NCI-H510A treated with DMSO at 0.1 percent for 48 hours (cell line): ENCODE data around the gene TCF20.
A peak's percentile ranks its signal among the peaks of the same experiment; 100 is the strongest.

ENCODE experiments used
- DNase-seq: peaks from one replicate; lab custom pipeline; 2025; lab: John Stamatoyannopoulos, UW

TCF20 gene

DNA sequence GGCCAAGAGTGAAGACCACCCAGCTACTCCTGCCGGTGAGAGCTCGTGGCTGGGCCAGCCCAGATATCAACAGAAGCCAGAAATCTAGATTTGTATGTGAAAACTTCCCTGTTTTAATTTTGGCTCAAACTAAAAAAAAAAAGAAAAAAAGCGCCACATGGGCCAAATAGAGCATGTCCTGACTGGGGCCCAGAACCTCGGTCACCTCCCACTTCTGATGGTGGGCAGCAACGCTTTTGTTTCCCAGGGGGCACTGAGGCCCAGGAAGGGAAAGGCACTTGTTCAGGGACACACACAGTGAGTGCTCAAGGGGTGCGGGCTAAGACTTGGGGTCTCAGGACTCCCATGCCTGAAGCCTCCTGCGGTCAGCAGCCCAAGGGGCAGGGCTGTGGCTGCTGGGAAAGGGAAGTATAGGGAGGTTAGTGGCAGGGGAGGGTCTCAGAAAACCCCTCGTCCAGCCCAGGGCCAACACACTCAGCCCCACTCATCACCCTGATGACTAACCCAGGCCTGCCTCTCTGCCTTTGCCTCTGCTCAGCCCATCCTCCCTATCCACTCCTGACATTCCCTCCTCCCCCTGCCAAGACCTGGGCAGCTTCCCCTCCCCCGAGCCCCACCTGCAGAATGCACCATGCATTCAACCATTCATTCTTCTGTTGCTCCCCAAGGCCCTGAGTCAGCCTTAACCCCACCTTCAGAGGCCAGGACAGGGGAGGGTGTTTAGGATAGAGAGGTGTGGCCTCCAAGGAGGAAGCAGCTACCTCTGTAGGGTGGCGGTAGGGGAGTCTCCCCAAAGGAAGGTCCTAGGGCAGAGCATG lies 30.0 kb upstream of the TCF20 start:
- DNase-seq, result no peak

GRCh38 chr22:42299586-42300258 lies 29.3 kb upstream of the TCF20 start:
- no peak for DNase-seq

DNA sequence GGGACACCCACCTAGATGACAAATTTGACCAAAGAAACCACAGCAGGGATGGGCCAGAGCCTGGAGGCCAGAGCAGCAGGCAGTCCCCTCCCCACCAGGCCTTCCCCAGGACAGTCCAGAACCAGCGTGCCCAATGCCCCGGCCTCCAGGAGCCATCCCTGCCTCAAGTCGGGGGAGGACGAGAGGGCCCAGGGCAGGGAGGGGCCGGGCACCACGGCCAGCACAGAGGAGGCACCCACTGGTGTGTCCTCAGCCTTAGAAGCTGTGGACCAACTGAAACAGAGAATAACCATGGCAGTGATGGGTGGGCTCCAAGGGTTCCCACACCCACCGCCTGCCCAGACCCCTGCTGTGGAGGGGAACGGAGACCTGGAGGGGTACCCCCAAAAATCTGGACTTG lies 28.3 kb upstream of the TCF20 start:
- no peak for DNase-seq

GRCh38 chr22:42297778-42298177 lies 27.3 kb upstream of the TCF20 start:
- DNase-seq, result no peak

DNA sequence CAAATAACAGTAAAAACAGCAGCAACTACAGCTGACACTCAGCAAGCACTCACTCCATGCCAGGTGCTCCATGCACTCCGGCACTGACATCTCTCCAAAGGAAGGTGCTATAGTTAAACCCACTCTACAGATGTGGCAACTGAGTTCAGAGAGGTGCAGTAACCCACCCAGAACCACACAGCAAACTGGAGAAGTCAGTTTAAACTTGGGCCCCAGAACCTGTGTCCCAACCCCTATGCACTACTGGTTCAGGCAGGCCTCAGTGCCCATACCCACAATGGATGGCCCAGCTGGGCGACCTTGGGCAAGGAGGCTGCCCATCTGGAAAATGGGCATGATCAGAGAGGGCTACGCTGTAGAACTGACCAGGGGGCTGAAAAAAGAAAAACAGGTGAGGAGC lies 26.4 kb upstream of the TCF20 start:
- DNase-seq, result no peak

GRCh38 chr22:42296381-42296853 lies 26.0 kb upstream of the TCF20 start:
- no peak for DNase-seq

GRCh38 chr22:42294034-42294985 lies 23.9 kb upstream of the TCF20 start:
- no peak for DNase-seq

GRCh38 chr22:42292732-42293520 lies 22.5 kb upstream of the TCF20 start:
- no peak for DNase-seq

DNA sequence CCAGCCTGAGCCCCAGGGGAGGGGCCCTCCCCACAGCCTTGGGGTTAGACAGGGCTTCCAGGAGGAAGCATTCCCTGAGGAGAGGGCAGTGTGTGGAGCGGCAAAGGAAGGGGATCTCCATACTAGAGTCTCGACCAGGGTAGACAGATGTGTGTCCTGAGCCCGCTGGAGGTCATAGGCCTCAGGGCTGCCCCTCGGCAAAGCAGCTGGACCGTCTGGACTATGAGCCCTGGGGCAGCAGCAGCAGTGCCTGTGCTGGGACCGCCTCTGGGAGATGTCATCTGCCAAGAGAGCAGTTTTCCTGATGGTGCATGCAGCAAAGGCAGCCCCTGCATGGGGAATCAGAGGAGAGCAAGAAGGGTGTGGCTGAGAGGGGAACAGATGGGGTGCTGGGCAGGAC lies 20.8 kb upstream of the TCF20 start:
- DNase-seq, result no peak

DNA sequence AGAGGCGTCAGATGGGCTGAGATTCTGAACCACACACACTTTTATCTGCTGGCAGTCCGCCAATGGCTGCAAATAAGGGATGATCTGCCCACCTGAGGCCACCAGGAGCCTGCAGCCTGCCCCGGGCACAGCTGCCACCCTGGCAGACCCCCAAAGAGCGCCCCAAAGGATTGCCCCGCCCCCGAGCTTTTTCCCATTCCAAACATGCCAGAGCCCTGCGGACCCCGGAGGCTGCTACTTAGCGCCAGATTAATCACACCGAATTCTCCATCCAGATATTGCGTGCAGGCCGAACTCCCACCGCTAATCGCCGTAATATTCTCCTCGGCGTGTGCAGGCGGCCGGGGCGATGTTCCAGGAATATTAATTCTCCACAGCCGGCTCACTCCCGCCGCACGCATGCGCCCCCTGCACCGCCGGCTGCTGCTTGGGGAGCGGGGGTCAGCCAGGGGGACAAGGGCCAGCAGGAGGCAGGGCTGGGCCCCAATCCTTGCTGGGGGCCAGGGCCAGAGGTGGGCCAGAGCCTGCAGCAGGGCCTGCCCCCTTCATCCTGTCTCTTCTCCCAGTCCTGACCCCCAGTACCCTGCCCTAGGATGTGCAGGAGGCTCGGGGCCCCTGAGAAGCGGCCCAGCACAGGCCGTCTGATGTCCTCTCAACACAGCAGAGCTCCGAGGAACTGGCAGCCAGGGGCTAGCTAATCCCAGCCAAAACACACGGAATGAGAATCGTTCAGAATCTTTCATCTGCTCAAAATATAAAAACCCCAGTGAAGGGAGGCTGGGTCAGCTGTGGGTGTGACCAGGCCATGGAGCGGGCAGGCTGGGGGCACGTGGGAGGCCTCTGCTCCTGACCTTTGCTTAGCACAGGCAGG lies 19.5 kb upstream of the TCF20 start:
- DNase-seq, result no peak

DNA sequence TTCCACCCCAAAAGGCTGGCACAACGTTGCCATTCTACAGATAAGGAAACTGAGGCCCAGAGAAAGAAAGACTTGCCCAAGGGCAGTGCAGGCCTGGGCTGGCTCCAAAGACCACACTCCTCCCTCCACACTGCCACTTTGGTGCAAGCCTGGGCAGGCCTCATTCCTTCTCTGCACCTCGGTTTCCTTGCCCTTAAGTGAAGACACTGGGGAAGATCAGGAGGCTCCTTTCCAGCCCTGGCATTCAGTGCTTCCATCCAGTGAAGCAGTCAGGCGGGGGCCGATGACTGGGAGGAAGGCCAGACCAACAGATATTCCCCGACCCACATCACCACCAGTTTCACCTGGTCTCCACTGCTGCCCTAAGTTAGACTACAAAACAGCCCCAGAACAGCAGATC lies 18.3 kb upstream of the TCF20 start:
- DNase-seq, result no peak

- DNase-seq, result no peak
Measured at GRCh38 chr22:42287174-42287890, 16.9 kb upstream of the TCF20 start.

- DNase-seq, result no peak
Measured at GRCh38 chr22:42286205-42286604, 15.8 kb upstream of the TCF20 start.

GRCh38 chr22:42285604-42286003 lies 15.2 kb upstream of the TCF20 start:
- DNase-seq, result no peak

- no peak for DNase-seq
Measured at GRCh38 chr22:42284643-42285181, 14.3 kb upstream of the TCF20 start.

DNA sequence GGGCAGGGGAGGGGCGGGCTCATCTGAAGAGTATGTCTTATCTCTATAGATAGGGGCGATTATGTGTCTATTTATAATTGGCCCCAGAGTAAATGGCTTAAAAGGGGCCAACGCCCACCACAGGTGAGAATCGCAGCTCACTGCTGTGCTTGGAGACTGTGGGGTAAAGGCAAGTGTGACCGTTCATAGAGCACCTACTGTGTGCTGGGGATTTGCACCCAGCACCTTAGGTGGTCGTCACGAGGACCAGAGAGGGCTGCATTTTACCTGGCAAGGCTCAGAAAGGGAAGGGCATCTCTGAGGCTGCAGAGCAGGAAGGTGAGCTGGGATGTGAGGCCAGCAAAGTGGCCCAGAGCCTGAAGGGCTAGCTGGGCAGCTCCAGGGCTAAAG lies 13.7 kb upstream of the TCF20 start:
- no peak for DNase-seq

DNA sequence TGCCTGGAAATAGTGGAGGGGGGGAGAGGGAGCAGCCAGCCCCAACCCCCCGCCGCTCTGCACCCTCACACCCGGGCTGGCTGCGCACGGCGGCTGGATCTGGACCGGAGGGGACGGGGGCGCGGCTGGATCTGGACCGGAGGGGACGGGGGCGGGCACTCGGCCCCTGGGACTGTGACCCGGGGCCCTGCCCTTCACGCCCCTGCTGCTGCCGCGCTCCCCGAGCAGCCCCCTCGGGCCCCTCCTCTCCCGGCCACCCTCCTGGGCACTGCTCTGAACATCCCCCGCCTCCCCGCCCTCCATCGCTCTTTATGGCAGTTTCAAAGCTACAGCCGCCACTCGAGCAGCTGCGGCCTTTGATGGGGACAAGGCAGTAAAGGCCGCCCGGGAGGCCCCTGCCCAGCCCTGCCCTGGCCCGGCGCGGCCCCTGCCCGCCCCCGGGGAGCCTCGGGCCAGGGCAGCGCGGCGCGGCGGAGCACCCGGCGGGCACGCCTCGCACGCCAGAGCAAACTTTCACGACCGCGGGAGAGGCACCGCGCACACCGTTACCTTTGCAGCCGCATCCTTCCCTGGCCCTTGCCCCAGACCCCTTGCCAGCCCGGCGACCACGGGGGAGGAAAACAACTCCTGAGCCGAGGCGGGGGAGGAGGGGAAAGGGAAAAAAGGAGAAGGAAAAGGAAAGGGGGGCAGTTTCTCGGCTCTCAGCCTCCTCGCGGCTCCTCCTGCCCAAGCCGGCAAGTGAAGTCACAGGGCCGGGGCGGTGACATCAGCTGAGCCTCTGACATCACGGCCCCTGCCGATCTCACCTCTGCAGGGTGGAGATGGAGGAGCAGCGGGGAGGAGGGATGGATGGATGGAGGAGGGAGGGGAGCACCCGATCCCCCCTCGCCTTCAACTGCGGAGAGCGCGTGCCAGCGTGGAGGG lies 13.1 kb upstream of the TCF20 start:
- DNase-seq, result peak; percentile 31

- no peak for DNase-seq
Measured at GRCh38 chr22:42282943-42283277, 12.5 kb upstream of the TCF20 start.
